ENCODE results near the gene IGF2R. TPM values are rescaled to one million over a fixed set of nuclear protein-coding genes. Genes with fewer than 3 reads are reported as not detected.

Gene IGF2R
- total and polyA plus RNA-seq, 2 donors from 2014 or later: 23.7 to 88.6 TPM

DNA sequence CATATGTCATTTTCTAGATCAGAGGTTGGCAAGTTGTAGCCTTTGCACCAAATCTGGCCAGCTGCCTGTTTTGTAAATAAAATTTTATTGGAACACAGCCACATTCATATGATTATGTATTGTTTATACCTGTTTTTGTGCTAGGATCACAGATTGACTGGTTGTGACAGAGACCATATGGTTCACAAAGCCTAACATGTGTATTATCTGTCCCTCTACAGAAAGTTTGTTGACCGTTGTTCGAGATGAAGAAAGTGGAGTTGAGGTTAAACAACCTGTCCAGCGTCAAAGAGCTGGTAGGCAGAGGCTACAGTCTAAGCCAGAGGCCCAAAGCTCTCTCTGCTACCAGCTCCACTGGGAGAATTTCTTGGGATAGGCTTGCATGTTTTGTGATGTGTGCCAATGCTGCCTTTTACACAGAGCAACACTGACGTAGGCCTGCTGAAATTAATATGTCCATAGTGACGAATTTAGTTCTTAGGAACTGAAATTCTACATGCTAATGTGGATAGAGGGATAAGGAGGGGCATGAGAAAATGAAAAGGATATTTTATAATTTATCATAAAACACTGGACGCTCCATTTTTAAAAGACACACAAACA, 11.7 kb upstream of the IGF2R start:
- Histone ChIP-seq H3K9me3 (ENCODE audit: control insufficient read depth in 2 of 3, insufficient read depth in 1 of 3, low read length in 3 of 3) (no peaks in the 10 kb centered on the region), H3K27me3 (ENCODE audit: control insufficient read depth, insufficient read depth, low read length) (no peaks in the 10 kb centered on the region), H3K9ac (ENCODE audit: low read length in 3 of 3) (no peak overlapping the region), H3K4me1 (ENCODE audit: control insufficient read depth in 2 of 3, insufficient read depth in 2 of 3, low read depth in 1 of 3, low read length in 3 of 3) (peaks cover 0 to 7% (median 7%) of the 10 kb centered on the region in 3 donors), H3K4me3 (ENCODE audit: low read length in 3 of 3) (no peak overlapping the region), H3K36me3 (ENCODE audit: control insufficient read depth in 2 of 3, insufficient read depth in 3 of 3, low read length in 3 of 3) (no peaks in the 10 kb centered on the region), H3K27ac (ENCODE audit: low read depth in 2 of 2, low read length in 2 of 2) (no peak overlapping the region)
- intact Hi-C loops (cut with DNase I): no loop called here
- TF ChIP-seq, protein P1, sequence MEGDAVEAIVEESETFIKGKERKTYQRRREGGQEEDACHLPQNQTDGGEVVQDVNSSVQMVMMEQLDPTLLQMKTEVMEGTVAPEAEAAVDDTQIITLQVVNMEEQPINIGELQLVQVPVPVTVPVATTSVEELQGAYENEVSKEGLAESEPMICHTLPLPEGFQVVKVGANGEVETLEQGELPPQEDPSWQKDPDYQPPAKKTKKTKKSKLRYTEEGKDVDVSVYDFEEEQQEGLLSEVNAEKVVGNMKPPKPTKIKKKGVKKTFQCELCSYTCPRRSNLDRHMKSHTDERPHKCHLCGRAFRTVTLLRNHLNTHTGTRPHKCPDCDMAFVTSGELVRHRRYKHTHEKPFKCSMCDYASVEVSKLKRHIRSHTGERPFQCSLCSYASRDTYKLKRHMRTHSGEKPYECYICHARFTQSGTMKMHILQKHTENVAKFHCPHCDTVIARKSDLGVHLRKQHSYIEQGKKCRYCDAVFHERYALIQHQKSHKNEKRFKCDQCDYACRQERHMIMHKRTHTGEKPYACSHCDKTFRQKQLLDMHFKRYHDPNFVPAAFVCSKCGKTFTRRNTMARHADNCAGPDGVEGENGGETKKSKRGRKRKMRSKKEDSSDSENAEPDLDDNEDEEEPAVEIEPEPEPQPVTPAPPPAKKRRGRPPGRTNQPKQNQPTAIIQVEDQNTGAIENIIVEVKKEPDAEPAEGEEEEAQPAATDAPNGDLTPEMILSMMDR (IDR thresholded peaks at IDR 0.05; ENCODE audit: borderline replicate concordance, extremely low read depth, insufficient read depth): no peak
- no peak for DNase-seq
- no peak for FAIRE-seq

DNA sequence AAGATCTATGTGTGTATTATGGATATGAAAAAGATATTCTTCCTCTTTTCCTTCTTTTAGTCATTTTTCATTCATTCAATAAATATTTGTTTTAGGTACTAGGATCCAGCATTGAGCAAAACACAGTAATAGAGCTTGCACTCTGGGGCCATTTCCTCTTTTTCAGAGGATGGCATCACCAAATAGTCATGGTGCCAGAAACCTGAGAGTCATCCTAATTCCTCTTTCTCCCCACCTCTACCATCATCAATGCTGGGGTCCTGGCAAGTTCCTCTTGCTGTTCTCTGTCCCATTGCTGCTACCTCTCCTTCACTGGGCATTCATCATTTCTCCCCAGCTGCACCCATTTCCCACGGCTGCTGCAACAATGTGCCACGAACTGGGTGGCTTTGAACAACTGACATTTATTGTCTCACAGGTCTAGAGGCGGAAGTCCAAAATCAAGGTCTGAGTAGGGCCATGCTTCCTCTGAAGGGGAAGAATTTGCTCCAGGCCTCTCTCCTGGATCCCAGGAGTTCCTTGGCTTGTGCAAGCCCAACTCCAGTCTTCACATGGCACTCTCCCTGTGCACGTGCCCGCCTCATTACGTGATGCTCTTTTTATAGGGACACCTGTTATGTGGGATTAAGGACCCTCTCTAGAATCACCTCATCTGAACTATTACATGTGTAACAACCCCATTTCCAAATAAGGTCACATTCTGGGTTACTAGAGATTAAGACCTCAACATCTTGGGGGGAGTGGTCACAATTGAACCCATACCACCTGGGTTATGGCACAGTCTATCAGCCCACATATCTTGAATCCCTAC, 9.5 kb upstream of the IGF2R start:
- peaks cover 0 to 5% (median 0%) of the 10 kb centered on the region in 3 donors for H3K4me1 ChIP-seq (ENCODE audit: control insufficient read depth in 2 of 3, insufficient read depth in 2 of 3, low read depth in 1 of 3, low read length in 3 of 3)
- no peaks in the 10 kb centered on the region for H3K36me3 ChIP-seq (ENCODE audit: control insufficient read depth in 2 of 3, insufficient read depth in 3 of 3, low read length in 3 of 3)
- TF ChIP-seq, protein P1 (IDR thresholded peaks at IDR 0.05; ENCODE audit: borderline replicate concordance, extremely low read depth, insufficient read depth): no peak
- H3K9ac ChIP-seq (ENCODE audit: low read length in 3 of 3): no peak overlapping the region
- no peaks in the 10 kb centered on the region for H3K27me3 ChIP-seq (ENCODE audit: control insufficient read depth, insufficient read depth, low read length)
- FAIRE-seq (no peak), DNase-seq (no peak)
- intact Hi-C loops (cut with DNase I): no loop called here
- no peak overlapping the region for H3K4me3 ChIP-seq (ENCODE audit: low read length in 3 of 3)
- peak overlapping the region; percentile 41 to 66 for H3K27ac ChIP-seq (ENCODE audit: low read depth in 2 of 2, low read length in 2 of 2)
- no peaks in the 10 kb centered on the region for H3K9me3 ChIP-seq (ENCODE audit: control insufficient read depth in 2 of 3, insufficient read depth in 1 of 3, low read length in 3 of 3)

DNA sequence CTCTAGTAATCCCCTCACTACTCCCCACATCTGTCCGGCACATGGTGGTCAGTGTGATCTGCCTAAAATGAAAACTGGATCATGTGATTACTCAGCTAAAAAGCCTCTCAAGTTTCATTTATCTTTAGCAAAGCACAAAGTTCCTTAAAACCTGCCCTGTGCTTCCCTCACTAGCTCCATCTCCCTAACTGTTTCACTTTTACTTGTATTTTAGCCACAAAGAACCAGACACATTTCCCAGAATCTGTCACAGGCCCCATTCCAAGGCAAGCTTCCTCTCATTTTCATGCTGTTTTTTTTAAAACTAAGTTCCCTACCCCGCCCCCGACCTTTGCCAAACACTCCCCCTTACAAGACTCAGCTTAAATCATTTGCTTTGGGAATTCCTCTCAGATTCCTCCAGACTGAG, 8.9 kb upstream of the IGF2R start:
- TF ChIP-seq, protein P1 (IDR thresholded peaks at IDR 0.05; ENCODE audit: borderline replicate concordance, extremely low read depth, insufficient read depth): no peak
- H3K36me3 ChIP-seq (ENCODE audit: control insufficient read depth in 2 of 3, insufficient read depth in 3 of 3, low read length in 3 of 3): no peaks in the 10 kb centered on the region
- intact Hi-C loops (cut with DNase I): no loop called here
- no peaks in the 10 kb centered on the region for H3K27me3 ChIP-seq (ENCODE audit: control insufficient read depth, insufficient read depth, low read length)
- no peaks in the 10 kb centered on the region for H3K9me3 ChIP-seq (ENCODE audit: control insufficient read depth in 2 of 3, insufficient read depth in 1 of 3, low read length in 3 of 3)
- H3K27ac ChIP-seq (ENCODE audit: low read depth in 2 of 2, low read length in 2 of 2): peak overlapping the region; percentile 41 to 66
- no peak overlapping the region for H3K4me3 ChIP-seq (ENCODE audit: low read length in 3 of 3)
- DNase-seq: peak in 1 of 5 donors; percentile 56
- FAIRE-seq: no peak
- peaks cover 0 to 5% (median 0%) of the 10 kb centered on the region in 3 donors for H3K4me1 ChIP-seq (ENCODE audit: control insufficient read depth in 2 of 3, insufficient read depth in 2 of 3, low read depth in 1 of 3, low read length in 3 of 3)
- H3K9ac ChIP-seq (ENCODE audit: low read length in 3 of 3): no peak overlapping the region

All from kidney (tissue), 14 donors.